Right lung (tissue), 5 donors: ENCODE measurements around the gene FXYD2. TPM values are rescaled to one million over a fixed set of nuclear protein-coding genes. Genes with fewer than 3 reads are reported as not detected.
"Not testable (repeated sequence)": the region's sequence is repeated elsewhere in the genome, so short reads cannot be mapped to it uniquely, and the experiment has no call there.

ENCODE experiments used
- DNase-seq, 2 donors: peaks; one replicate each; pipeline ENCODE4 v3.0.0-alpha.2; 2013
- polyA plus RNA-seq, 5 donors: library from polyadenylated mRNA; unstranded; fragments of 120-200 nt; gene quantifications; one replicate each; pipeline versions ENCODE4 v1.2.1 to v1.2.3, GENCODE V29; 2013; ENCODE audit warnings: inconsistent platforms in 1 of 5, low replicate concordance in 1 of 5; ENCODE audit not compliant: insufficient read length in 5 of 5, insufficient read depth in 1 of 5

FXYD2 gene
- polyA plus RNA-seq, 5 donors, result 3.3 to 8.0 (median 5.7) TPM

GRCh38 chr11:117823294-117823945, 1.1 kb downstream of the FXYD2 start:
- no peak for DNase-seq

- no peak for DNase-seq
Observed at GRCh38 chr11:117822074-117823033, 2.2 kb downstream of the FXYD2 start.

GRCh38 chr11:117821431-117821830, 3.1 kb downstream of the FXYD2 start:
- no peak for DNase-seq

- DNase-seq, result no peak
Observed at GRCh38 chr11:117820516-117820915, 4.0 kb downstream of the FXYD2 start.

- no peak for DNase-seq
Observed at GRCh38 chr11:117820071-117820470, 4.5 kb downstream of the FXYD2 start.

- DNase-seq, result peak; percentile 69 to 81
Observed at GRCh38 chr11:117819096-117820040, 5.2 kb downstream of the FXYD2 start.

- no peak for DNase-seq
Observed at GRCh38 chr11:117818041-117818873, 6.3 kb downstream of the FXYD2 start.

GRCh38 chr11:117817368-117818040, 7.0 kb downstream of the FXYD2 start:
- peak; percentile 81 to 86 for DNase-seq

GRCh38 chr11:117816846-117817367, 7.6 kb downstream of the FXYD2 start:
- no peak for DNase-seq

- DNase-seq, result no peak
Observed at GRCh38 chr11:117816151-117816741, 8.3 kb downstream of the FXYD2 start.

GRCh38 chr11:117815262-117815803, 9.2 kb downstream of the FXYD2 start:
- no peak for DNase-seq

GRCh38 chr11:117814766-117815261, 9.7 kb downstream of the FXYD2 start:
- no peak for DNase-seq

GRCh38 chr11:117814204-117814765, 10.3 kb downstream of the FXYD2 start:
- DNase-seq, result no peak

- DNase-seq, result not testable (repeated sequence)
Observed at GRCh38 chr11:117810056-117810451, 14.5 kb downstream of the FXYD2 start.

GRCh38 chr11:117809236-117810055, 15.1 kb downstream of the FXYD2 start:
- DNase-seq, result peak in 1 of 2 donors; percentile 57

- DNase-seq, result no peak
Observed at GRCh38 chr11:117808784-117809183, 15.8 kb downstream of the FXYD2 start.

- peak in 1 of 2 donors; percentile 69 for DNase-seq
Observed at GRCh38 chr11:117807482-117808327, 16.8 kb downstream of the FXYD2 start.
